DND-41 (cell line): Measurements from ENCODE around the gene FRK.

Source experiments
- ATAC-seq: fragments of 200-7000 bp; cut with Tn5 transposase; 3 replicates; pipeline ENCODE4 v1.9.1; 2021; ENCODE audit warnings: low read depth; ENCODE audit not compliant: insufficient read depth
- DNase-seq: peaks from one replicate; pipeline ENCODE4 v3.0.0-alpha.2; 2020
- H2AFZ ChIP-seq: 2 replicates; pipeline ENCODE4 v1.6.0; 2012; ENCODE audit warnings: low read depth, low read length
- H3K27ac ChIP-seq: 2 replicates; pipeline ENCODE4 v1.5.1; 2012; ENCODE audit warnings: low read length, inconsistent platforms
- H3K27me3 ChIP-seq: fragments of 200-600 bp; sonication (generic); 2 replicates; pipeline ENCODE4 v1.6.0; 2012; ENCODE audit warnings: low read length, mild to moderate bottlenecking, inconsistent platforms; ENCODE audit not compliant: insufficient read depth, poor library complexity
- H3K36me3 ChIP-seq: 2 replicates; pipeline ENCODE4 v1.5.1; 2012; ENCODE audit warnings: low read length, inconsistent platforms; ENCODE audit not compliant: insufficient read depth
- H3K4me1 ChIP-seq: 2 replicates; pipeline ENCODE4 v1.5.1; 2012; ENCODE audit warnings: mild to moderate bottlenecking, low read length; ENCODE audit not compliant: insufficient read depth
- H3K4me2 ChIP-seq: 2 replicates; pipeline ENCODE4 v1.6.0; 2012; ENCODE audit warnings: mild to moderate bottlenecking, moderate library complexity, low read length, inconsistent platforms; ENCODE audit not compliant: insufficient read depth
- H3K4me3 ChIP-seq, 2 experiments: fragments of 200-600 bp in 1 of 2; shearing (Covaris generic) in 1 of 2; 2 replicates each; pipeline ENCODE4 v1.5.1; 2012 to 2016; ENCODE audit warnings: inconsistent platforms in 2 of 2, low read length in 2 of 2, mild to moderate bottlenecking in 2 of 2, low read depth in 1 of 2, moderate library complexity in 1 of 2
- H3K79me2 ChIP-seq: 2 replicates; pipeline ENCODE4 v1.6.0; 2012; ENCODE audit warnings: low read length, inconsistent platforms; ENCODE audit not compliant: insufficient read depth
- H3K9ac ChIP-seq: 2 replicates; pipeline ENCODE4 v1.6.0; 2012; ENCODE audit warnings: low read depth, mild to moderate bottlenecking, inconsistent platforms, low read length, moderate library complexity
- H3K9me3 ChIP-seq: 2 replicates; pipeline ENCODE4 v1.5.1; 2012; ENCODE audit warnings: low read length, moderate library complexity, mild to moderate bottlenecking, inconsistent platforms; ENCODE audit not compliant: insufficient read depth, severe bottlenecking
- H4K20me1 ChIP-seq: 2 replicates; pipeline ENCODE4 v1.6.0; 2012; ENCODE audit warnings: low read length; ENCODE audit not compliant: insufficient read depth
- CTCF ChIP-seq: IDR thresholded peaks from 2 replicates; pipeline ENCODE4 v1.5.1; 2012; ENCODE audit warnings: borderline replicate concordance, low read length, moderate library complexity, mild to moderate bottlenecking; ENCODE audit not compliant: poor library complexity, severe bottlenecking; ENCODE audit errors: extremely low read depth
- EZH2 ChIP-seq: IDR thresholded peaks from 3 replicates; pipeline ENCODE4 v1.6.1; 2012; ENCODE audit warnings: borderline replicate concordance, low read depth, mild to moderate bottlenecking, moderate library complexity, low read length, inconsistent platforms; ENCODE audit not compliant: severe bottlenecking

FRK gene

GRCh38 chr6:116088946-116089345 lies 28.3 kb upstream of the FRK start:
- Histone ChIP-seq H3K27ac (no peak overlapping the region), H3K4me1 (no peaks in the 10 kb centered on the region), H4K20me1 (no peaks in the 10 kb centered on the region), H3K4me3 (no peak overlapping the region), H2AFZ (no peak overlapping the region), H3K79me2 (no peaks in the 10 kb centered on the region), H3K9ac (no peak overlapping the region), H3K27me3 (peaks cover 7% of the 10 kb centered on the region), H3K4me2 (no peak overlapping the region), H3K9me3 (no peaks in the 10 kb centered on the region), H3K36me3 (no peaks in the 10 kb centered on the region)
- TF ChIP-seq EZH2 (no peak), CTCF (no peak)
- DNase-seq, result no peak
- ATAC-seq, result no peak

GRCh38 chr6:116087437-116088027 lies 26.8 kb upstream of the FRK start:
- no peak overlapping the region for H3K4me3 ChIP-seq
- DNase-seq, result no peak

GRCh38 chr6:116084284-116084683 lies 23.6 kb upstream of the FRK start:
- ATAC-seq, result no peak
- Histone ChIP-seq H3K4me1 (no peaks in the 10 kb centered on the region), H3K9me3 (no peaks in the 10 kb centered on the region), H3K27me3 (peaks cover 12% of the 10 kb centered on the region), H3K79me2 (no peaks in the 10 kb centered on the region), H3K27ac (no peak overlapping the region), H3K9ac (no peak overlapping the region), H2AFZ (no peak overlapping the region), H3K36me3 (no peaks in the 10 kb centered on the region), H4K20me1 (no peaks in the 10 kb centered on the region), H3K4me2 (no peak overlapping the region), H3K4me3 (no peak overlapping the region)
- no peak for DNase-seq
- TF ChIP-seq CTCF (no peak), EZH2 (no peak)

More at GRCh38 chr6:116087437-116088027, 26.8 kb upstream of the FRK start:
- Histone ChIP-seq H3K4me2 (no peak overlapping the region), H3K79me2 (no peaks in the 10 kb centered on the region), H3K9ac (no peak overlapping the region), H2AFZ (no peak overlapping the region), H3K27me3 (peaks cover 7% of the 10 kb centered on the region), H4K20me1 (no peaks in the 10 kb centered on the region), H3K27ac (no peak overlapping the region), H3K4me1 (no peaks in the 10 kb centered on the region), H3K36me3 (no peaks in the 10 kb centered on the region), H3K9me3 (no peaks in the 10 kb centered on the region)
- no peak for ATAC-seq
- no peak for TF ChIP-seq EZH2
- no peak for TF ChIP-seq CTCF

DNA sequence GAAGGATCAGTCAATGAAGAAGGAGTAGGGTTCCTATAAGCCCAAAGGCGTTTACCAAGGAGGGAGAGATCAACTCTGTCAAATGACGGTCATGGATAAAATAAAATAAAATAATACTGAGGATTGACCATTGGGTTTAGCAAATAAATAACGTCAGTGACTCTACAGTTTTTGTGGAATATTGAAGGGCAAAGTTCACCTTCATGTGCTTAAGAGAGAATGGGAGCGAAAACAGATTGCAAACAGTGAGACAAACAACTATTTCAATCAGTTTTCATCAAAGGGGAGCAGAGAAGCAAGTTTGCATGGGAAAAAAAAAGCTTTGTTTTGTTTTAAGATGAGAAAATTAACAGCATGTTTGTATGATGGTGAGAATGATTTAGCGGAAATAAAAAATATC lies 22.4 kb upstream of the FRK start:
- no peaks in the 10 kb centered on the region for H3K9me3 ChIP-seq
- H3K9ac ChIP-seq, result no peak overlapping the region
- no peak overlapping the region for H2AFZ ChIP-seq
- no peaks in the 10 kb centered on the region for H3K79me2 ChIP-seq
- H3K27ac ChIP-seq, result no peak overlapping the region
- no peaks in the 10 kb centered on the region for H3K36me3 ChIP-seq
- no peak overlapping the region for H3K4me2 ChIP-seq
- ATAC-seq (no peak), DNase-seq (no peak)
- no peak overlapping the region for H3K4me3 ChIP-seq
- peaks cover 12% of the 10 kb centered on the region for H3K27me3 ChIP-seq
- no peaks in the 10 kb centered on the region for H4K20me1 ChIP-seq
- no peaks in the 10 kb centered on the region for H3K4me1 ChIP-seq
- TF ChIP-seq EZH2 (no peak), CTCF (no peak)
